T-helper 9 cell (primary cell): ENCODE measurements around the gene CELSR3.

Source experiments
- DNase-seq: peaks from one replicate; pipeline ENCODE4 v3.0.0-alpha.2; 2020

CELSR3 gene

GRCh38 chr3:48660800-48661400 is 1.8 kb downstream of the CELSR3 start:
- no peak for DNase-seq

DNA sequence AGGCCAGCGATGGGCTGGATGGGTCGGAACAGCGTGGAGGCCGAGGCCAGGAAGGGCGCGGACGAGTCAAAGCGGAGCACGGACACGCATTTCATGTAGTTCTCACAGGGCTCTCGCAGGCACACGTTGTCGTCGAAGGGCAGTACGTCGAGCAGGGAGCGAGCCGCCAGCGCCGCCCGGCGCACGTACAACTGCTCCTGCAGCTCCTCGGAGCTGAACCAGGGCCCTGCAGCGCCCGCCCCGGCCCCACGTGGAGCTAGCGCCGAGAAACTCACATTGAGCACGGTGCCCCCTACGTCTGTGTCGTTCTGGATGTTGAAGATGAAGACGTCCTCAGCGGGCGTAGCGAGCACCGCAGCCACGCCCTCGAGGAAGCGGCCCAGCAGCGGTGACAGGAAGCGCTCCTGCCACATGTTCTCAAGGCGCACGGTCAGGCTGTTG is 5.8 kb downstream of the CELSR3 start:
- DNase-seq, result no peak

DNA sequence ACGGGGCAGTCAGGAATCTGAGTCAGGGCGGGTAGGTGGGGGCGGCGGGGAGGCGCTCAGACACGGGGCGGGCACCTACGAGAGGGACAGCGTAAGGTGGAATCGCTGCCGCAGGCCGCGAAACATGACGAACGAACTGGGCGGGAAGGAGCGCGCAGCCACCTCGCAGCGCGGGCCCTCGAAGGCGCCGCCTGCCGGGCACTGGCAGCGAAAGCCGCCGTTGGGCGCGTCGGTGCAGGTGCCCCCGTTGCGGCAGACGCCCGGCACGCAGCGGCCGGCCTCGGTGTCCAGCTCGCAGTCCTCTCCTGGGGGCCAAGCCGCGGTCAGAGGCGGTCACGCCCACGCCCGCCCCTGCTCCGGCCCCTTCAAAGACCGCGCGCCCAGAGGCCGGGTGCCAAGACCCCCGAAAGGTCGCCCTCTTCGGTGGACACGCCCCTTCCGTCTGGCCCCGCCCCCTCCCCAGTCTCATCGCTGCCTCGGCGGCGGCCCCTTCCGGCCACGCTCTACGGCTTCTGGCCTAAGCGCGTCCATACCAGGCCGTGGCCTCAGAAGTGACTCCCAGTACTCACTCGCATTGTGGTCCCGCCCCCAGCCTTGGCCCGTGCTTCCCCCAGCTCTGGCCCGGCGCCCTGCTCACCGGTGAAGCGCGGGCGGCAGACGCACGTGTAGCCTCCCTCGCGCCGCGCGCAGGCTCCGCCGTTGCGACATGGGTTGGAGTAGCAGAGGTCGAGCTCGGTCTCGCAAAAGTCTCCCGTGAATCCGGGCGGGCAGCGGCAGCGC is 6.4 kb downstream of the CELSR3 start:
- DNase-seq, result peak; percentile 77

GRCh38 chr3:48655606-48656005 is 7.1 kb downstream of the CELSR3 start:
- DNase-seq, result no peak

DNA sequence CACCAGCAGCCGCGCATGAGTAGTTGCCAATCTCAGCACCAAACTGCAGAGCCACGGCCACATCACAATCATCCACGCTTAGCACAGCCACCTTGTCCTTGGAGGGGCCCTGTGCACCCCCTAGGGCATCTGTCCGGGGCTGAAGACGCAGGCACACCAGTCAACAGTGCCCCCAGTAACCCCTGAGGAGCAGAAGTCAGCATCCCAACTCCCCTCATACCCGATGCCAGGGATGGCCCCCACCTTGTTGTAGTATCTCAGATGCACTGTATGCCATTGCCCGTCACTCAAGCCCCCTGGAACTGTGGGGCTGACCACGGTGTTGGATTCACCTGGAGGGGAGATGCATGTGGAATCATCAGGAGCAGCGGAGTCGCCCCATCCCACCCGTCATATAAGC is 7.6 kb downstream of the CELSR3 start:
- no peak for DNase-seq

GRCh38 chr3:48652923-48653715 is 9.6 kb downstream of the CELSR3 start:
- no peak for DNase-seq

- DNase-seq, result no peak
These were observed 10.9 kb downstream of the CELSR3 start for GRCh38 chr3:48651771-48652170.

- no peak for DNase-seq
These were observed 12.0 kb downstream of the CELSR3 start for GRCh38 chr3:48650723-48651122.

DNA sequence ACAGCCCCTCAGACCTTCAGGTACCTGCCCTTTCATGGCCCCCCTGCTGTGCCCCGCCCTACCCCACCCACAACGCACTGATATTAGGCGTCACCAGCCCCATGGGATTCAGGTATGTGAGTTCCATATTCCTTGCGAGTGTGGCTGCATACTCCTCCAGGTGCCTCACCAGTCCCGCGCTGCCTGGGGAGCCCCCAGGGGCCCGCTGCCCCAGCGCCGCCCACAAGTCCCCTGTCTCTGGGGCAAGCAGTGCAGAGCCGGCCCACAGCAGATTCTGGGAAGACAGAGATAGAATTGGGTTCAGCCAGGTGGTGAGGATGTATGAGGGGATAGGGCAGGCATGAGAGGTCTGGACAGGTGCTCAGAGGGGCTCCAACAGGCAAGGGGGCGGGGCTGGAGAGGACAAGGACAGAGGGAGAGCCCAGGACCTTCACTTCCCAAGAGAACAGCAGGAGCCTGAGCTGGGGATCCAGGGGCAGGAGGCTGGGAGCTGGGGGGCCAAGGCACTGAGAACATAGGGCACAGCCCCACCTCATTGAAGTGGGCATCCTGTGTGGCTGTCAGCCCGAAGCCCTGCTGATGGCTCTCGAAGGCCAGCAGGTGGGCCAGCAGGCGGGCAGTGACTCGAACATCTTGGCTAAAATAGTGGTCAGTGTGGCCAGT is 14.4 kb downstream of the CELSR3 start:
- no peak for DNase-seq

DNA sequence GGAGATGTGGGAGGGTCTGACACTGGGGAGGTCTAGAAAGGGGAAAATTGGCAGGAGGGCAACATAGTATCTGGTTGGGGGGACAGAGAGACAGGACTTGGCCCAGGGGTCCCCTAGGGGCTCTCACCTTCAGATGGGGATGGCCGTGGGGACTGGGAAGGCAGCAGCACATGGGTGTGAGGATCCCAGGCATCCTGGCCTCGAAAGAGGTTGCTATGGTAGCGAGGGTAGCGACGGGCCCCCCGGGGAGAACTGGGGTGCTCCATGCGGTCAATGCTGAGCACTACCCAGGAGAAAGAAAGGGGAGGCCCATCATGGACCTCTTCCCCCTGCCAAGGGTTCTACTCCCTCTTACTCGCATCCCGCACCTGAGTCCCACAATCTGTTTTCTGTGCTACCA is 15.0 kb downstream of the CELSR3 start:
- DNase-seq, result no peak

GRCh38 chr3:48644898-48645760 is 17.6 kb downstream of the CELSR3 start:
- no peak for DNase-seq

- DNase-seq, result no peak
These were observed 20.1 kb downstream of the CELSR3 start for GRCh38 chr3:48642605-48643004.

DNA sequence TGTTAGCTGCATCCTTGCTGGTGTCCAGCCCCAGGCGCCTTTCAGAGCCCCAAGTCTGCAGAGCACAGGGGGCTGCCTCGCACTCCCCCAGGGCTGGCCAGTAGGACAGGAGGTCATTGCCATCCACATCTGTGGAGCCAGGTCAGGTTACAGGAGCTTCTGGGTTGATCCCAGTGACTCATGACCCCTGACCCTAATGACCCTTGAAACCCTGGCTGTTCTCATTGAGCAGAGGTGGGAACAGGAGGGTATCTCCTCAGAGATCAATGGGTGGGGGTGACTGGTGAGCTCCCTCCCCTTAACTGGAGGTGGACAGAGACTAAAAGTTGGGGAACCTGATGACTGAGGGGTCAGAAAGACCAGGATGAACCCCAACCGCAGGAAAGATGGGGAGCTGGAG is 21.3 kb downstream of the CELSR3 start:
- DNase-seq, result no peak

DNA sequence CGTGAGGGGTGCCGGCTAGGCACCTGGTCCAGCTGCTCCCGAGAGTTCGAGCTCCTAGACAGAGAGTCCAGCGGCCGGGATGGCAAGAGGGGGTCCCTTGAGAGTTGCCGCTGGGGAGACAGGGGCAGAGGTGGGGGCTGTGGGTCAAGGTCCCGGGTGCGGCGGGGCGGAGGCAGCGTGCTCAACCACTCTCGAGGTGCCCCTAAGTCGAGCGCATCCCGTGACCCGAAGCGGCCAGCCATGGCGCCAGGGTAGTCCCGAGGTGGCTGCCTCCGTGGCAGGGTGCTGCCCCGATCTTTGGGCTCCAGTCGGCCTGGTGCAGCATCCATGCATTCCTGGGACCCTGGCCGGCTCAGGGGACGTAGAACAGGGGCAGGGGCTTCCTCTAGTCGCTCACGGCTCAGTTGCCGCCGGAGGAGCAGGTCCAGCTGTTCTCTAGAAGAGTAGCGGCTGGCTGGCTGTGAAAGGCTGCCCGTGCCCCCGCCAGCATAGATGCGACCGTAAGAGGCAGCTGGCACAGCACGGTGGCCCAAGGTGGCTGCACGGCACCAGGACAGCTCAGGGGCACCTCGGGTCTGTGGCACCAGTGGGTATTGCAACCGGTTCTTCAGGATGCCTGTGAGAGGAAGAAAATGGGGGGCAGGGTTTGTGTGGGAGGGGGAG is 22.6 kb downstream of the CELSR3 start:
- no peak for DNase-seq

DNA sequence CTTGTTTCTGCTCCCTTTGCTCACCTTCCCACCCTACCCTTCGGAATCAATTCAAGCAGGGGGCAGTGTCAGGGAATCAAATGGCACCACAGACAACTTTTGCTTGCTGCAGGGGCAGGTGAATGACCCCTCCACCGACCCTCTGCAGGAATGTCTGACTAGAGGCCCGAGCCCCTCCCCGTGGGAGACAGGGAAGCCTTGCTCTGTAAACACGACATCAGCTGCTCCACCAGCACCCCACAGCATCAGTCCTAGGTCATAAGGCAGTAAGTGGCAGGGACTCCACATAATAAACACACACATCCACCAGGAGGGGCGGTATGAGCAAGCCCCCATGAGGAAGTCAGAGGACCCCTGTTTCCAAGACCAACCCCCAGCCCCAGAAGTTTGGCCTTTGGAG is 25.4 kb downstream of the CELSR3 start:
- DNase-seq, result no peak

DNA sequence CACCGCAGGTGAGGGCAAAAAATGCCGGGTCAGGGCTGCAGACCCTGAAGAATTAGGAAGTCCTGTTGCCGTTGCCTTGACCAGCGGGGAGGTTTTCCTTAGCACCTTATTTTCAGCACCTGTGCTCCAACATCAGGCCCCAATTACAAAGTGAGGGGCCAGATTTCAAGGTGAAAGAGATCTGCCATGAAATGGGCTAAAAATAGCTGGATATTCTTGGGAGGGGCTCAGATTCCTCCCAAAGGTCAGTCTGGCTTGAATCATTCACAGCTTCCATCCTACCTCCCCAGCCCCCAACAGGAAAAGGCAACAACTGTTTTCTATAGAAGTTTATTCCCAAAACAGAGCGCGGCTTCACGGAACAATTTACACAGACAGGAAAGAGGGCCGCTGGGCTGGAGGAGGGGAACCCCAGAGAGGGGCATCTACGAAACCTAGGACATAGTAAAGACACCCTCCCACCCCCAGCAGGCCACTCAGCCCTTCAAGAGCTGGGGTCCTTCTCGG is 26.5 kb downstream of the CELSR3 start:
- no peak for DNase-seq

DNA sequence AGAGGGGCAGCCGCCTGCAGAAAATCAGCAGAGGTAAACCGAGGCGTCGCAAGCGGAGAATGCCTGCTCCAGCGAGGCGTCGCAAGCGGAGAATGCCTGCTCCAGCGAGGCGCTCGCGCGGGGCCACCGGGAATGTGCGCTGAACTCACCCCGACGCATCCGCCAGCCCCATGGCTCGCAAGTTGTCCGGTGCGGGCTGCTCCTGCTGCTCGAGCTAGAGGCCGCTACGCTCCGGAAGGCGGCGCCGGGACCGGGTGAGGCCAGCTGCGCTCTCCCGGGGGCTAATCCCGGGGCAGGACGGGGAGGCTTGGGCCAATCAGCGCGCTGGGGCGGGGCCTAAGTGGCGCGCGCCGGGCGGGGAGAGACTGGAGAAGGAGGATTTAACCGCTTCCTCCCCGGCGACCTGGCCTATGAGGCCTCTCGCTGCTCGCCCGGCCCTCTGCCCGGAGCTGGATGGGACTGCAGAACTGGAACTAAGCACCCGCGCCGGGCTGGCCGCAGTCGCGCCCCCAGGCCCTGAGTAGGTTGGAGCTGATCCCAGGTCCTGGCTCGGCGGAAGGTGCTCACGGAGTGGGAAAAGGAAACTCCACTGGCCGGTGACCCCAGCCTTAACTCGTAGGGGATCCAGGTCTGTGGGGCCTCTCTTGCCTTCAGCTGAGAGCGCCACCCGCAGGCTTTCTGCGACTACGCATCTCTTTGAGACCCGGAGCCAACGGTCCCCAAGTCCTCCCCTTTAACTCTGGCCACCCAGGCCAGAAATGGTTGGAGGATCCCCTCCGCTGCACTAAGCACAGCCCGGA is 27.3 kb downstream of the CELSR3 start, which contains the start of gene SLC26A6:
Gene SLC26A6 (minus strand): TSS at position 240 of the 800 bp plus-strand sequence. CDS start 68 bp downstream, at position 172.
- DNase-seq, result peak; percentile 90

DNA sequence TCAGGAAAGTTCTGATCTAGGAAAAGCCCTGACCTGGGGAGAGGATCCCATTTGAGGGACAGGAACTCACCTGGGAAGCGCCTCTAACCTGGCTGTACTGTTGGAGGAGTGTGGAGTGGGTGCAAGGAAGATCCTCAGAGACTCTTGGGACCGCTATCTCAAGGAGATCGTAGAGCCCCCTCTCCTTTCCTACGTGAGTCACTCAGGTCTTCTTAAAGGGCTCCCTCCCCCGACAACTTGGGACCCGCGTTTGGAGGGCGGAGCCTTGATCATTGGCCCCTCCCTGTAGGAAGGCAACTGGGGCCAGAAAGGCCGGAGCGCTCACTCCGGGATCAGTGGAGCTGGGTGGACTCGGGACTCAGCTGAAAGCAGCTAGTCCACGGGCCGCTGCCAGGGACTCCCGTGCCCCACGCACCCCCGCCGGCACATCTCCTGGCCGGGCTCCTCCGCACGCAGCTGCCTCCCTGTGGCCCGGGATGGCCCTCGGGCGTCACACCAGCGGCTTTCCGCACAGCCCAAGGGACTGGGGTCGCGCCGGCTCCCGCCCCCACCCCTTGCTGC is 27.9 kb downstream of the CELSR3 start:
- DNase-seq, result peak; percentile 13

GRCh38 chr3:48633743-48634142 is 28.9 kb downstream of the CELSR3 start:
- DNase-seq, result no peak

DNA sequence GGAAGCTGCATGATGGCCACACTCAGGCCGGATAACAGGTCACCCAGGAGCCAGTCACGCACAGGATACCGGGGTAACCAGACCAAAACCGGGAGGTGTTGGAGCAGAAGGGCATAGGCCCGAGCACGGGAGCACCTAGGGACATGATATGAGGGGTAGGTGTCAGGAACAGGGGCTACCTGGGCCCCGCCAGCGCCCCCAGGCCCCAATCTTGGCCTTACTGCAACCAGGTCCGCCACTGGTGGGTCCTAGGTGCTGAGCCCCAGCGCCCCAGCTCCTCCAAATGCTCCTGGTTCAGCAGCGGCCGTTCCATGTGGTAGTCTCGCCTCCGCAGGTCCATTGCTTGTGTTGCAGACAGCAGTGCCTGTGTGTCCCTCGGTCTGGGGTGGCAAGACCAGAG is 29.4 kb downstream of the CELSR3 start:
- DNase-seq, result no peak
